Breast epithelium (tissue), 3 donors: Measurements from ENCODE around the gene PPP4R1.

Experiments
- CTCF ChIP-seq, 3 donors: fragments of 450-650 bp; IDR thresholded peaks; one replicate each; pipeline ENCODE4 v1.5.1; 2016 to 2017; ENCODE audit warnings: antibody characterized with exemption in 3 of 3, mild to moderate bottlenecking in 3 of 3, moderate library complexity in 3 of 3
- POLR2A ChIP-seq: fragments of 450-650 bp; IDR thresholded peaks from one replicate; pipeline ENCODE4 v1.6.1; 2016; ENCODE audit warnings: antibody characterized with exemption, mild to moderate bottlenecking, moderate library complexity
- POLR2AphosphoS5 ChIP-seq, 3 donors: sonication (generic); formaldehyde crosslinking; IDR thresholded peaks; one replicate each; pipeline ENCODE4 v1.6.1; 2017; ENCODE audit warnings: antibody characterized with exemption in 3 of 3

- TF ChIP-seq POLR2A: no peak
- no peak for TF ChIP-seq POLR2AphosphoS5 (IDR thresholded peaks at IDR 0.05)
- TF ChIP-seq CTCF (IDR thresholded peaks at IDR 0.05): no peak
Observed at GRCh38 chr18:9609190-9609589, 5.2 kb downstream of the PPP4R1 start.
